Anterior cingulate cortex (tissue), 58 donors: ENCODE results near the gene ALDOA.

Experiments
- DNase-seq, 58 donors: peaks; one replicate each; lab custom pipeline; 2025; lab: John Stamatoyannopoulos, UW

The ALDOA gene

GRCh38 chr16:30087181-30087898, 21.8 kb downstream of the ALDOA start:
- no peak for DNase-seq

GRCh38 chr16:30088237-30088831, 22.8 kb downstream of the ALDOA start:
- no peak for DNase-seq

- no peak for DNase-seq
Observed at GRCh38 chr16:30088832-30089624, 23.5 kb downstream of the ALDOA start.

GRCh38 chr16:30090610-30091331, 25.2 kb downstream of the ALDOA start:
- DNase-seq = no peak

GRCh38 chr16:30091474-30092372, 26.2 kb downstream of the ALDOA start, which contains the start of gene TBX6:
TBX6 (minus strand) TSS chr16:30091924; CDS start chr16:30091193, 731 bp downstream.
- peak; percentile 57 to 97 (median 86) for DNase-seq

- DNase-seq = peak in 49 of 58 donors; percentile 16 to 83 (median 53)
Observed at GRCh38 chr16:30092373-30093010, 26.9 kb downstream of the ALDOA start.

- no peak for DNase-seq
Observed at GRCh38 chr16:30094541-30095165, 29.1 kb downstream of the ALDOA start.

GRCh38 chr16:30095166-30096078, 29.9 kb downstream of the ALDOA start:
- DNase-seq = peak in 19 of 58 donors; percentile 6 to 62 (median 21)

- peak; percentile 20 to 97 (median 88) for DNase-seq
Observed at GRCh38 chr16:30096105-30096861, 30.7 kb downstream of the ALDOA start, which contains the start of gene YPEL3. YPEL3 (minus strand) TSS chr16:30096213; CDS start chr16:30095482, 731 bp downstream.

GRCh38 chr16:30096862-30097563, 31.5 kb downstream of the ALDOA start:
- DNase-seq = no peak

GRCh38 chr16:30104090-30104489, 38.5 kb downstream of the ALDOA start:
- DNase-seq = no peak

- no peak for DNase-seq
Observed at GRCh38 chr16:30104492-30104891, 38.9 kb downstream of the ALDOA start.

GRCh38 chr16:30108059-30108850, 42.7 kb downstream of the ALDOA start:
- no peak for DNase-seq

GRCh38 chr16:30110661-30111060, 45.1 kb downstream of the ALDOA start:
- no peak for DNase-seq
